ENCODE measurements around the gene TLL1. TPM values are rescaled to one million over a fixed set of nuclear protein-coding genes. Genes with fewer than 3 reads are reported as not detected.

The TLL1 gene
- total and polyA plus RNA-seq, 2 donors (not counting 3 experiments of a cell fraction or from before 2014, with no cell fraction given) = 0.41 to 1.4 TPM

DNA sequence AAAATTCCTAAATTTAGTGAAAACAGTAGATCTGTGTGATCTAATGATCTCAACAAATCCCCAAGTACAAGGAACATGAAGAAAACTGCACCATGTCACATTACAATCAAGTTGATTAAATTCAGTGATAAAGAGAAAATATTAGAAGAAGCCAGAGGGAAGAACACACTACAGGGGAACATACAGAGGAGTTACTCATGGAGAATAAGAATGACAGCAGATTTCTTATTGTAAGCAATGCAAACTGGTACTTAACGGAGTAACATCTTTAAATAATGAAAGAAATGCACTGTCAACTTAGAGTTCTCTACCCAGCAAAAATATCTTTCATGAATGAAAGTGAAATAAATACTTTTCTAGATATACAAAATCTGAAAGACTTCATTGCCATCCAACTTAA is 21.1 kb downstream of the TLL1 start:
- Histone ChIP-seq H3K9me1 (replicated peaks; ENCODE audit: control insufficient read depth, extremely low read depth, insufficient read depth, low read length) (no peaks in the 10 kb centered on the region), H3K79me2 (ENCODE audit: control insufficient read depth, insufficient read depth, low read length) (no peaks in the 10 kb centered on the region), H3K27ac (ENCODE audit: insufficient read depth, low read depth, low read length) (no peak overlapping the region), H3K4me2 (ENCODE audit: insufficient read depth, low read length) (no peak overlapping the region), H3K27me3 (ENCODE audit: control insufficient read depth in 2 of 2, insufficient read depth in 2 of 2, low read length in 2 of 2) (no peaks in the 10 kb centered on the region), H3K4me3 (replicated peaks in 1 of 3; ENCODE audit: insufficient read depth in 1 of 3, low read depth in 1 of 3, low read length in 3 of 3) (no peak overlapping the region), H4K20me1 (replicated peaks; ENCODE audit: control insufficient read depth, extremely low read depth, insufficient read depth, low read length) (no peaks in the 10 kb centered on the region), H3K36me3 (ENCODE audit: control insufficient read depth in 2 of 2, extremely low read depth in 1 of 2, insufficient read depth in 2 of 2, low read length in 2 of 2) (no peaks in the 10 kb centered on the region), H3K9ac (replicated peaks; ENCODE audit: extremely low read depth, insufficient read depth, low read length) (no peak overlapping the region), H3K4me1 (ENCODE audit: control insufficient read depth, extremely low read depth, insufficient read depth, low read length) (no peaks in the 10 kb centered on the region), H2AFZ (ENCODE audit: low read depth, low read length) (no peak overlapping the region), H3K9me3 (replicated peaks; ENCODE audit: control insufficient read depth, insufficient read depth, low read length) (no peaks in the 10 kb centered on the region)
- POLR2A ChIA-PET = no interaction called here
- CTCF ChIA-PET = no interaction called here
- BruUV-seq (replicated peaks) = no TSS peak
- dilution Hi-C loops (cut with MboI; ENCODE audit: extremely low pct_ligation_motif_present, low sequenced_read_pairs) = no loop called here
- no peak for TF ChIP-seq GATA2 (IDR thresholded peaks at IDR 0.05; ENCODE audit: insufficient read depth, insufficient read length, low read depth, low read length)
- no peak for TF ChIP-seq FOS (IDR thresholded peaks at IDR 0.05; ENCODE audit: borderline replicate concordance, insufficient read depth, low read length)
- TF ChIP-seq EZH2 (IDR thresholded peaks at IDR 0.05; ENCODE audit: borderline replicate concordance, low read depth, low read length, severe bottlenecking) = no peak
- FAIRE-seq (no peak), DNase-seq (ENCODE audit: low read depth, low spot score) (no peak)
- intact Hi-C loops (cut with micrococcal nuclease) = no loop called here

DNA sequence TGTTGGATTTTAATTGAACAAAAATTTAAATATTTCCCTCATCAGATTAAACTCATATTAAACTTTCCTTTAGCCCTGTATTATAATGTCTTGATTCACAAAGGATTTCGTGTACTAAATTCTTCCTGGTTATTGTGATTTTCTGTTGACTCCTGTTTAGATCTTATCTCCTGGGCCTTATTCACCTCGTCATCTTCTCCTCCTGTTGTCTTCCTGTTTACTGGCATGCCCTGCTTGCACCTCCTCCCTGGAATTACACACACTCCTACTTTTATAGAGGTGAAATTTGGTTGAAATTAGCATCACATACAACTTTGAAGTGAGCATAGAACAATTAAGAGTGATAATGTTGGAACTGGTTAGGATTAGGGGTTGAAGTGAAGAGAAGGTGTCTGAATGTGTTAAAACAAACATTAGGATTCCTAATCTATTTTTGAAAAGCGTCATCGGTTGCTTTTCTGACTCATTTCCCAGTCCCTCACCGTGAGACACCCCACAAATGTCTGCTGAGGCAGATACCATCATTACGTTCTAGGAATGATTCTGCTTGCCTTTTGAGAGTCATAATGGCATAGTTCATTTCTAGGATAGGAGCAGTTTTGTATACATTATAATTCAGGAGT is 32.5 kb downstream of the TLL1 start:
- ChIA-PET CTCF (interaction anchor here (1.0 to 1.4 kb wide), 5 partner anchors 13 to 412 kb away, joined by 3 read pairs; no protein-coding TSS in a partner anchor), POLR2A (no interaction called here)
- Histone ChIP-seq H3K36me3 (ENCODE audit: control insufficient read depth in 2 of 2, extremely low read depth in 1 of 2, insufficient read depth in 2 of 2, low read length in 2 of 2) (no peaks in the 10 kb centered on the region), H3K79me2 (ENCODE audit: control insufficient read depth, insufficient read depth, low read length) (no peaks in the 10 kb centered on the region), H3K4me3 (replicated peaks in 1 of 3; ENCODE audit: insufficient read depth in 1 of 3, low read depth in 1 of 3, low read length in 3 of 3) (peak overlapping the region in 1 of 3 experiments; percentile 9), H3K4me1 (ENCODE audit: control insufficient read depth, extremely low read depth, insufficient read depth, low read length) (peaks cover 18% of the 10 kb centered on the region), H3K9me3 (replicated peaks; ENCODE audit: control insufficient read depth, insufficient read depth, low read length) (no peaks in the 10 kb centered on the region), H3K9ac (replicated peaks; ENCODE audit: extremely low read depth, insufficient read depth, low read length) (peak overlapping the region; percentile 25), H3K27ac (ENCODE audit: insufficient read depth, low read depth, low read length) (peak overlapping the region; percentile 82), H3K4me2 (ENCODE audit: insufficient read depth, low read length) (peak overlapping the region; percentile 55), H4K20me1 (replicated peaks; ENCODE audit: control insufficient read depth, extremely low read depth, insufficient read depth, low read length) (no peaks in the 10 kb centered on the region), H2AFZ (ENCODE audit: low read depth, low read length) (peak overlapping the region; percentile 68), H3K9me1 (replicated peaks; ENCODE audit: control insufficient read depth, extremely low read depth, insufficient read depth, low read length) (no peaks in the 10 kb centered on the region), H3K27me3 (ENCODE audit: control insufficient read depth in 2 of 2, insufficient read depth in 2 of 2, low read length in 2 of 2) (no peaks in the 10 kb centered on the region)
- FAIRE-seq (peak; percentile 85), DNase-seq (ENCODE audit: low read depth, low spot score) (peak; percentile 63)
- dilution Hi-C loops (cut with MboI; ENCODE audit: extremely low pct_ligation_motif_present, low sequenced_read_pairs) (no loop called here), intact Hi-C loops (cut with micrococcal nuclease) (loop anchor here (2.0 kb wide), 1 partner anchor 33 kb away; the partner anchor contains the start of gene TLL1)
- TF ChIP-seq, protein P1, sequence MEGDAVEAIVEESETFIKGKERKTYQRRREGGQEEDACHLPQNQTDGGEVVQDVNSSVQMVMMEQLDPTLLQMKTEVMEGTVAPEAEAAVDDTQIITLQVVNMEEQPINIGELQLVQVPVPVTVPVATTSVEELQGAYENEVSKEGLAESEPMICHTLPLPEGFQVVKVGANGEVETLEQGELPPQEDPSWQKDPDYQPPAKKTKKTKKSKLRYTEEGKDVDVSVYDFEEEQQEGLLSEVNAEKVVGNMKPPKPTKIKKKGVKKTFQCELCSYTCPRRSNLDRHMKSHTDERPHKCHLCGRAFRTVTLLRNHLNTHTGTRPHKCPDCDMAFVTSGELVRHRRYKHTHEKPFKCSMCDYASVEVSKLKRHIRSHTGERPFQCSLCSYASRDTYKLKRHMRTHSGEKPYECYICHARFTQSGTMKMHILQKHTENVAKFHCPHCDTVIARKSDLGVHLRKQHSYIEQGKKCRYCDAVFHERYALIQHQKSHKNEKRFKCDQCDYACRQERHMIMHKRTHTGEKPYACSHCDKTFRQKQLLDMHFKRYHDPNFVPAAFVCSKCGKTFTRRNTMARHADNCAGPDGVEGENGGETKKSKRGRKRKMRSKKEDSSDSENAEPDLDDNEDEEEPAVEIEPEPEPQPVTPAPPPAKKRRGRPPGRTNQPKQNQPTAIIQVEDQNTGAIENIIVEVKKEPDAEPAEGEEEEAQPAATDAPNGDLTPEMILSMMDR (IDR thresholded peaks at IDR 0.05; ENCODE audit: extremely low read depth in 1 of 2, insufficient read depth in 1 of 2, low read depth in 1 of 2, low read length in 2 of 2) = no peak
- TF ChIP-seq MYC (IDR thresholded peaks at IDR 0.05; ENCODE audit: low read depth, low read length) (no peak), JUN (IDR thresholded peaks at IDR 0.05; ENCODE audit: borderline replicate concordance, insufficient read depth, insufficient read length, low read depth) (peak; percentile 71), FOS (IDR thresholded peaks at IDR 0.05; ENCODE audit: borderline replicate concordance, insufficient read depth, low read length) (peak; percentile 69), GATA2 (IDR thresholded peaks at IDR 0.05; ENCODE audit: insufficient read depth, insufficient read length, low read depth, low read length) (peak; percentile 90)
- no TSS peak for BruUV-seq (replicated peaks)

Measured in endothelial cell of umbilical vein (primary cell).